Measurements from ENCODE around the gene ZSWIM7.

Gene ZSWIM7

DNA sequence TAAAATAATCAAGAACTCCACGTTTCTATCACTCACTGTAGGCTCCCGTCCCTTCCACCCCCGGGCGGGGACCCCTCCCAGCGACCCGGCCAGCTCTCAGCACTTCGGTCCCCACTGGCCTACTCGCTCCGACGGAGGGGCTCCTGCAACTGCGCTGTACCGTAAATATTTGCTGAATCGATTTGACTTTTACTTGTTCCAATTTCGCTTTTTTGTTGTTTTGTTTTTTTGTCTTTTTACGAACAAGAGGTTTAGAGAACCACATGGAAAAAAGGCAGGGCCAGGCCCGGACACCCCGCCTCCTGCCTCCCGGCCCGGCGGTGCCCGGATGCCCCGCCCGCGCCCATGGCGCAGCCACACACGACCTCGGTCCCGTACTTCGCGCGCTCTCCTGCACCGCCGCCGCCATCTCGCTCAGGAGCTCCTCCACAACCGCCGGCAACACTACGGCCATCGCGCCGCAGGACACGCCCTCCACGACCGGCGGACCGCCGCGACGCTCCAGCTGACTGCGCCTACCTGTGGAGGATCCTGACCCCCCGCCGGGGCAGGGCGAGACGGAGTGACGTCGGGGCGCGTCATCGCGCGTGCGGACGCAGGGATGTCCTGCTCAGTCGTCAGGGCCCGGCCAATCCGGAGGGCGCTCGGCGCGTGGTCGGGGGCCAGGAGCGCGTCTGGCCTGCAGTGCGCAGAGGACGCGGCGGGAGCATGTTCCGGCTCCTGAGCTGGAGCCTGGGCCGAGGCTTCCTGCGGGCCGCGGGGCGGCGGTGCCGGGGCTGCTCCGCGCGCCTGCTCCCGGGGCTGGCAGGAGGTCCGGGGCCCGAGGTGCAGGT is at the start of gene ZSWIM7, which contains the start of gene TTC19:
ZSWIM7 (minus strand) TSS at position 564 of the 833 bp plus-strand sequence; CDS start at position 454, 110 bp downstream.
TTC19 (plus strand) TSS at position 684 of the 833 bp plus-strand sequence; CDS start at position 709, 25 bp downstream.
- DNase-seq (ENCODE audit: low read depth in 3 of 3) = peak; percentile 81 to 93 (median 82)

- no peak for DNase-seq (ENCODE audit: low read depth in 3 of 3)
Observed at GRCh38 chr17:16048811-16049449, 49.4 kb upstream of the ZSWIM7 start.

- no peak for DNase-seq (ENCODE audit: low read depth in 3 of 3)
Observed at GRCh38 chr17:16046966-16047365, 47.5 kb upstream of the ZSWIM7 start.

DNA sequence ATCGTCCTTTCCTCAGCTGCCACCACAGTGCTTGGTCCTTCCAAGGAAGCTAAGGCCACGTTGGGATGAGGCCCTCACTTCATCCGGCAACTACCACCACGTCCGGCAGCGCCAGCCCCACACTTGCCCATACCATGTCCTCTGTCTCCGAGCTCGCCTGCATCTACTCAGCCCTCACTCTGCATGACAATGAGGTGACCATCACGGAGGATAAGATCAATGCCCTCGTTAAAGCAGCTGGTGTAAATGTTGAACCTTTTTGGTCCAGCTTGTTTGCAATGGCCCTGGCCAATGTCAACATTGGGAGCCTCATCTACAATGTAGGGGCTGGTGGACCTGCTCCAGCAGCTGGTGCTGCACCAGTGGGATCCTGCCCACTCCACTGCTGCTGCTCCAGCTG is 45.0 kb upstream of the ZSWIM7 start:
- no peak for DNase-seq (ENCODE audit: low read depth in 3 of 3)

DNA sequence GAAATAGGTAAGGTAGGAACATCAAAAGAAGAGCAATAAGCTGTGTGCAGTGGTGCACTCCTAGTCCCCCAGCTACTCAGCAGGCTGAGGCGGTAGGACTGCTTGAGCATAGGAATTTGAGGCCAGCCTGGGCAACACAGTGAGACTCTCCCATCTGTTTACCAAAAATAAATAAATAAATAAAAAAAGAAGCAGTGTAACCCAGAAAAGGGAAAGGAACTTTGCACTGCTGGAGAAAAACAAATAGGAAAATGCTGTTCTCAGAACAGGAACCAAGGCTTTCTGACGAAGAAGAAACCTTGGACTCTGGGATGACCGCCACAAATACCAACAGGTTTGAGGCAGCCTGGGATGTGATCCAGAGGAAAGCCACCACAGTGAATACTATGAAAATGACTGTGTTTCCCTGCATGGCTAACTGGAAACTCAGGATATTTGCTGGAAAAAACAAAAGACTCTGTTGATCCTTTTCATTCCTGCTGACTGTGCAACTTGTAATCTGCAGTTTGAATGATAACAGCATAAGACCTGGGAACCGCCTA is 41.3 kb upstream of the ZSWIM7 start:
- no peak for DNase-seq (ENCODE audit: low read depth in 3 of 3)

DNA sequence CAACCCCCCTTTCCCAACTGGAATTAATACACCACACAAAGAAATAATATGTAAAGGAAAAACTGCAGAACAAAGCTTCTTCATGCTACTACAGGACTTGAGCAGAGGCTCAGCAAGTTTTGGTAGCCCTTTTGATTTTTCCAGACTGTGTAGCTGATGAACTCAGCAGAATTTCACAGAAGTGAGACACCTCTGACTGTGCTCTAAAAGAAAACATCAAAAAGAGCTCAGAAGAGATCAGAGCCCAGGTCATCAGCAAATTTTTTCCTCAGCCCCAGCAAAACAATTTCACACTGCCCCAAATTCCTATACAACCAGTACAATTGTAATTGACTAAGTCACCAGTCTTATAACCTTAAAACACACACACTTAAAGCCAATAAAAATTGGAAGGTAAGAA is 38.1 kb upstream of the ZSWIM7 start:
- no peak for DNase-seq (ENCODE audit: low read depth in 3 of 3)

- DNase-seq (ENCODE audit: low read depth in 3 of 3) = no peak
Observed at GRCh38 chr17:16036261-16036660, 36.8 kb upstream of the ZSWIM7 start.

DNA sequence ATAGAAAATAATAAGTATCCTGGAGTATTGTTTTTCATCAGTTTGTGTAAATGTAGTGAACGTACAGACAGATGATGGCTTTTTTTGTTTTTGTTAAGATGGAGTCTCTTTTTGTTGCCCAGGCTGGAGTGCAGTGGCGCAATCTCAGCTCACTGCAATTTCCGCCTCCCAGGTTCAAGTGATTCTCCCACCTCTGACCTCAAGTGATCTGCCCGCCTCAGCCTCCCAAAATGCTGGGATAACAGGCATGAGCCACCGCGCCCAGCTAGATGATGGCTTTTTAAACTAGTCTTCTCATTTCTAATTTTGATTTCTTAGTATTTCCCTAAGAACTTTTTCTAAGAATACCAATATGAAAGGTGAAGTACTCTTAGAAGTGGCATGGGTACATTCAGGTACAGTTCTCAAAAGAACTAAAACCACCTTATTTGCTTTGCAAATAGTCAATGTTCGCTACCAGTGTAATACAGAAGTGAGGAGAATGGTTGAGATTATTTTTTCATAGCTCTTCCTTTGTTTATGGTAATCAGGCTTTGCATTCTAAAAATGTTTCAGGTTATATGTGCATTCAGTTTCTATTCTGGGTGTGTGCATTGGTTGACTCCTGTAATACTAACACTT is 34.3 kb upstream of the ZSWIM7 start:
- DNase-seq (ENCODE audit: low read depth in 3 of 3) = no peak

DNA sequence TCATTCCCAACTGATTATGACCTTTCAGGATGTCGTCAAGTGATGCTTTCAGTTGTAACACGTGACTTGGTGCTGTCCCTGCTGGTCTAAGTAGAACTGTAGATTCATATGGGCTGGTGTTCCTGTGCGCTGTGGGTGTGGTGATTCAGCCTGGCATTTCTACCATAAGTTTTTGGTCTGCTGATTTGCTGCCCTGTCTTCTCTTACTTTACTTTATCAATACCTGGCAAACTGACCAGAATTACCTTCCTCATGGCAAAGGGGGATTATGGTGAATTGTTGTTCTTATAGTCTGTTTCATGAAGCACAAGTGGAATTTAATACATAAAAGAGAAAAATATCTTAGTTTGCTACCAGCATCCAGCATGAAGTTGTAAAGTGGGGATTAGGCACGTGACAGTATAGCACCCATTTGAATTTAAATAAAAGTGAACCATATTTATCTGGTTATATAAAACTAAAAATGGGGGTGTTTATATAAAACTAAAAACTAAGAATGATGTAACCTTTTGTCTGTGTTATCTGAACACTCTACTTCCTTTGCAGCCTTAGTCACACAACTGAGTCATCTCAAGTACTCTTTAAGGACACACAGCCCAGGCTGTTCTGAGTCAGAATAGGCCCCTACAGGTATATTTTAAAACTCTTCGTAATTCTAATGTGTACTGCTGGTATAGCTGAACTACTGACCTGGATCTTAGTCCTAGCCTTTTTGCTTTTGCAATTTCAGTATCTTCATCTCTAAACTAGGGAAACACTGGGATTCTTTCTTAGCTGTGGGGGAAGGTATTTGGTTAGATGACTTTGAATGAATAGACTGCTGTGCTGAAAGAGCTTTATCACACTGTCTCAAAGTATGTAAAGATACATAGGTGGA is 28.4 kb upstream of the ZSWIM7 start:
- peak; percentile 5 to 32 (median 16) for DNase-seq (ENCODE audit: low read depth in 3 of 3)

DNA sequence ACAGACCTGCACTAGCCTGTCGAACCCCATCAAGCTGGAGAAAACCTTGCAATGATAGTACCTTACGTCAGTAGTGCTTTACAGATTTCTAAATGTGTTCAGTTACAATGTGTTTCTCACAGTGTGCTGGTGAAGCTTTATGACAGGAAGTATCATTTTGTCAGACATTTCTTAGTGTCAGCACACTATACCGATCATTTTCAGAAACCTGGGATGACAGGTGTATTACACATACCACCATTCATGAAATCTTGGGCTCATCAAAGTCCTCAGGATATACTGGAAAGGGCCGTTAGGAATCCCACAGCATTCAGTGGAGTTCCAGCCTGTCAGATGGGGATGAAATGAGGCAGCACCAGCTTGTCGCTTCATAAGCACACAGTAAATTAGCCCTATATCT is 27.4 kb upstream of the ZSWIM7 start:
- no peak for DNase-seq (ENCODE audit: low read depth in 3 of 3)

- DNase-seq (ENCODE audit: low read depth in 3 of 3) = no peak
Observed at GRCh38 chr17:16025202-16025601, 25.7 kb upstream of the ZSWIM7 start.

DNA sequence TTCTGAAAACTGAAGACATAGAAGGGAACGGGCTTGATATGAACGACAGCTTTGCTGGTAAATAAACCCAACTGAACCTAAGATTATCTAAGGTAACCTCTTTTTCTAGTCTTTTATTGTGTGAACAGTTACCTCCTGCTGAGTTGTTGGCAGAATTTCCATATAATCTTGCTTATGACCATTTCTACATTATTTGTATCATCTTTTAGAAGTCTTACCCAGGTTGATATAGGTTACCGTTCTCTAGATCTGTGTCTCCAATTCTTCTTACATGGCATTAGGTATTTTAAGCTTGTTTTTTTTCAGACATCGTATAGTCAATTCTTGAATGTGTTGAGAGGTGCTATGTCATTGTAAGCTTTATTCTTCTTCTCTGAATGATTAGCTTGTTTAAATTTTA is 24.4 kb upstream of the ZSWIM7 start:
- DNase-seq (ENCODE audit: low read depth in 3 of 3) = no peak

DNA sequence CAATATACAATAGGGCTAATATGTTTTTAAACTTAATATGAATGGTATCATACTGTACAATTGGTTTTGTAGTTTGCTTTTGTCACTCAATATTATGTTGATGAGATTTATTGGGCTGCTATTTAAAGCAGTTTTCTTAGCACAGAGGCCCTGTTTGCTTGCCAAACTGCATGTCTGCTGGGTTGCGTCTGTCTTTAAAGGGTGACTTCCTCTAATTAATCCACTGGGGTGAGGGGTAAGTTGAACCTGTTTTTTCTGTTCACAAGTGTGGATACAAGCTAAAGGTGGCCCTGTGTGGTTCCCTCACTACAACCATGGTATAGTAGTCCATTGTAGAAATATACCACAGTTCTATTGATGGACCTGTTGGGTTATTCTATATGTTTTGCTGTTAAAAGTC is 19.8 kb upstream of the ZSWIM7 start:
- no peak for DNase-seq (ENCODE audit: low read depth in 3 of 3)

- no peak for DNase-seq (ENCODE audit: low read depth in 3 of 3)
Observed at GRCh38 chr17:16013943-16014407, 14.5 kb upstream of the ZSWIM7 start.

- no peak for DNase-seq (ENCODE audit: low read depth in 3 of 3)
Observed at GRCh38 chr17:16007439-16007838, 7.9 kb upstream of the ZSWIM7 start.

GRCh38 chr17:16005636-16006035 is 6.1 kb upstream of the ZSWIM7 start:
- DNase-seq (ENCODE audit: low read depth in 3 of 3) = no peak

DNA sequence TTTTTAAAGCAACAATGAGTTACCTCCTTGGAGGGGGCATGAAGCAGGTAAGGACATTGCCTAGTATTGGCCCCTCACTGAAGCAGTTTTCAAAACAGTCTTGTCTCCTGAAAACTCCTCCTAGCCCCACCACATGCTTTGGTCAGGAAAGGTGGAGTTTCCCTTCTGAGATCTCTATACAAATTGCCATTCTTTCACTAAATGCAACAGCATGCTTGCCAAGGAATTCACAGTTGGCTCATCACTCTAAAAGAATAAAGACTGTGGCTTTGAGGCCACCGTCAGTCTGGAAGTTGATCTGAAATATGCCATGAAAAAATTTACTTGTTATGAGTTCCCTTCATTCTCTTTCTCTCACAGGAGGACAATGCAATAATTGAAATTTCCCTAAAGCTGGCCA is 4.3 kb upstream of the ZSWIM7 start:
- DNase-seq (ENCODE audit: low read depth in 3 of 3) = no peak

DNA sequence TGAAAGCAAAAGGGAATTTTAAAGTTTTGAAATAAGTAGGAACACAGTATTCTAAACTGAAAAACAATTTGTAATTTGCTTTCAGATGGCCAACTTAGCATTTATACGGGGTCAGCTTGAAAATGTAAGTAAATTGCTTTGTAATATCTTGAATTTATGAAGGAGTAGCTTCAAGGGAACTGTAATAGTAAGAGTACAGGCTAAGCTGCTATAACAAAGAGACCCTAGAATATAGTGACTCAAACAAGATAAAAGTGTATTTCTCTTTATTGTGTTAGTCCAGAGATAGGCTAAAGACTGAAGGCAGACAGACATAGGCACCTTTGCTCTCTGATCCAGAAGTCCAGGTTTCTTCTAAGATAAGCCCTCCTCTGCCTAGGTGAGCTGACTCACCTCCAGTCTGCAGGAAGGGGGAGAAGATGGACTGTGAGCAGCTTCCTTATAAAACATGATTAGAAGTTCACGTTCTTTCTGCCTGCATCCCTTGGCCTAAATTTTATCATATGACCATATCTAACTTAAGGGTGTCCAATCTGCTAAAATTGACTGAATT is 3.3 kb upstream of the ZSWIM7 start:
- DNase-seq (ENCODE audit: low read depth in 3 of 3) = no peak

GRCh38 chr17:16001226-16001897 is 1.9 kb upstream of the ZSWIM7 start:
- no peak for DNase-seq (ENCODE audit: low read depth in 3 of 3)
